CD14-positive monocyte (primary cell): ENCODE results near the gene SUN3. TPM values are rescaled to one million over a fixed set of nuclear protein-coding genes. Genes with fewer than 3 reads are reported as not detected.

ENCODE experiments used
- DNase-seq, 3 donors: peaks; one replicate each; pipeline ENCODE4 v3.0.0-alpha.2; 2011 to 2022
- H2AFZ ChIP-seq: 2 replicates; pipeline ENCODE4 v1.6.0; 2012; ENCODE audit warnings: mild to moderate bottlenecking, low read depth, low read length, inconsistent platforms; ENCODE audit not compliant: insufficient read depth, poor library complexity, severe bottlenecking
- H3K27ac ChIP-seq, 2 donors: 1 replicate in 1 of 2; 2 replicates in 1 of 2; pipeline ENCODE4 v1.5.1; 2012 to 2013; ENCODE audit warnings: low read length in 2 of 2, control low read depth in 1 of 2, inconsistent platforms in 1 of 2, low read depth in 1 of 2, mild to moderate bottlenecking in 1 of 2
- H3K27me3 ChIP-seq, 2 donors: one replicate each; pipeline versions ENCODE4 v1.6.0 to v1.6.1; 2011 to 2013; ENCODE audit warnings: low read length in 2 of 2; ENCODE audit not compliant: control insufficient read depth in 2 of 2, insufficient read depth in 2 of 2
- H3K36me3 ChIP-seq, 2 donors: replicated peaks in 1 of 2; 1 replicate in 1 of 2; 2 replicates in 1 of 2; pipeline versions ENCODE4 v1.5.1 to v1.6.1; 2012 to 2013; ENCODE audit warnings: low read length in 2 of 2, control low read depth in 1 of 2, inconsistent platforms in 1 of 2, mild to moderate bottlenecking in 1 of 2; ENCODE audit not compliant: insufficient read depth in 2 of 2, control insufficient read depth in 1 of 2
- H3K4me1 ChIP-seq, 2 donors: 1 replicate in 1 of 2; 2 replicates in 1 of 2; pipeline versions ENCODE4 v1.5.1 to v1.6.1; 2012 to 2013; ENCODE audit warnings: low read length in 2 of 2, control low read depth in 1 of 2, inconsistent platforms in 1 of 2, mild to moderate bottlenecking in 1 of 2, moderate library complexity in 1 of 2; ENCODE audit not compliant: insufficient read depth in 2 of 2, control insufficient read depth in 1 of 2
- H3K4me2 ChIP-seq: replicated peaks from 2 replicates; pipeline ENCODE3; 2012; ENCODE audit warnings: low read length, moderate library complexity, mild to moderate bottlenecking; ENCODE audit not compliant: poor library complexity, severe bottlenecking; ENCODE audit errors: extremely low read depth
- H3K4me3 ChIP-seq, 3 experiments: fragments of 200-600 bp in 1 of 3; sonication (generic) in 1 of 3; replicated peaks in 1 of 3; 1 replicate in 2 of 3; 2 replicates in 1 of 3; pipeline ENCODE4 v1.5.1; 2011 to 2013; ENCODE audit warnings: low read length in 3 of 3, mild to moderate bottlenecking in 3 of 3, control low read depth in 2 of 3, low read depth in 2 of 3, inconsistent platforms in 1 of 3, moderate library complexity in 1 of 3
- H3K79me2 ChIP-seq: 2 replicates; pipeline ENCODE4 v1.6.0; 2012; ENCODE audit warnings: mild to moderate bottlenecking, control low read depth, inconsistent platforms, low read length, moderate library complexity; ENCODE audit not compliant: insufficient read depth
- H3K9ac ChIP-seq: 2 replicates; pipeline ENCODE4 v1.6.0; 2017; ENCODE audit warnings: low read length, mild to moderate bottlenecking; ENCODE audit not compliant: insufficient read depth, poor library complexity, severe bottlenecking
- H3K9me3 ChIP-seq, 2 donors: replicated peaks in 1 of 2; 1 replicate in 1 of 2; 2 replicates in 1 of 2; pipeline versions ENCODE4 v1.5.1 to v1.6.1; 2012 to 2013; ENCODE audit warnings: low read length in 2 of 2, control low read depth in 1 of 2; ENCODE audit not compliant: control insufficient read depth in 1 of 2, insufficient read depth in 1 of 2
- H4K20me1 ChIP-seq: 2 replicates; pipeline ENCODE4 v1.6.0; 2012; ENCODE audit warnings: mild to moderate bottlenecking, low read length, control low read depth, moderate library complexity; ENCODE audit not compliant: insufficient read depth
- H3K27ac Mint-ChIP-seq, 7 donors: one replicate each; pipeline ENCODE4 v1.8.0; 2020; ENCODE audit warnings: mild to moderate bottlenecking in 7 of 7, mixed read lengths in 7 of 7, moderate library complexity in 6 of 7, inconsistent platforms in 2 of 7
- H3K27me3 Mint-ChIP-seq, 3 donors: one replicate each; pipeline ENCODE4 v1.8.0; 2021 to 2022; ENCODE audit warnings: low read depth in 3 of 3, mild to moderate bottlenecking in 3 of 3, mixed read lengths in 3 of 3, moderate library complexity in 3 of 3, inconsistent platforms in 1 of 3
- H3K36me3 Mint-ChIP-seq, 2 donors: one replicate each; pipeline ENCODE4 v1.8.0; 2020; ENCODE audit warnings: mixed read lengths in 2 of 2, inconsistent platforms in 1 of 2, mild to moderate bottlenecking in 1 of 2
- H3K4me1 Mint-ChIP-seq: one replicate; pipeline ENCODE4 v1.8.0; 2020; ENCODE audit warnings: mild to moderate bottlenecking, mixed read lengths
- H3K4me3 Mint-ChIP-seq, 2 donors: one replicate each; pipeline ENCODE4 v1.8.0; 2020; ENCODE audit warnings: mild to moderate bottlenecking in 2 of 2, mixed read lengths in 2 of 2, moderate library complexity in 1 of 2
- H3K9me3 Mint-ChIP-seq, 7 donors: one replicate each; pipeline ENCODE4 v1.8.0; 2020 to 2022; ENCODE audit warnings: mixed read lengths in 7 of 7, mild to moderate bottlenecking in 6 of 7, moderate library complexity in 6 of 7, inconsistent platforms in 2 of 7
- WGBS: methylation state at CpG from one replicate; pipeline ENCODE4 v1.1.5; 2013; ENCODE audit warnings: missing lambda C conversion rate; ENCODE audit not compliant: insufficient coverage; 5-methylcytosine and 5-hydroxymethylcytosine counted together
- intact Hi-C, 2 donors: fragments of 100-400 bp; cut with micrococcal nuclease; formaldehyde crosslinking; loops; one replicate each; pipeline versions ENCODE4 v1.15.0 to v1.15.1; 2023
- polyA plus RNA-seq, 3 donors: library from polyadenylated mRNA; depleted of rRNA in 1 of 3; unstranded in 2 of 3; stranded (reverse) in 1 of 3; fragments of 300-500 nt in 2 of 3; fragments of >200 nt in 1 of 3; fragmentation: Illumina TruSeq in 2 of 3; gene quantifications; 1 replicate in 2 of 3; 2 replicates in 1 of 3; pipeline ENCODE4 v1.2.3, GENCODE V29; 2012 to 2021
- TF ChIP-seq, protein P1 (sequence below): fragments of 200-600 bp; IDR thresholded peaks from one replicate; pipeline ENCODE4 v1.8.0; 2022; ENCODE audit warnings: antibody characterized with exemption, mild to moderate bottlenecking

SUN3 gene
- polyA plus RNA-seq, 3 donors: not detected

DNA sequence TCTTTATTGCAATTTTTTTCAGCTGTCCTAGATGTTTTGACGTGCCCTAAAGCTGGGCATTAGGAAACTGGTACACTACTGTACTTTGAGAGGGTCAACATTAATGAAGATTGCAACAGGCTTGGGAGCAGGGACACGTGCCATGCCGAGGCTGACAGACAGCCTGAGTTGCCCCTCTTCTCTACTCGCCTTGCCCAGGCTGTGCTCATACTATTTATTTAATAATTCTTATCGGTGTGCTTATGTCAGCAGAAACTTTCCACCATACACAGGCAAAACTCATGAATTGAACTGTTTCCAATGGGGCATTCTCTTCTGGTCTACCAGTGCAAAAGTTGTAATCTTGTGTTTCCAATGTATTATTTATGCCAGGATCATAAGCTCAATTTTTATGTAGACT, 30.8 kb upstream of the SUN3 start:
- no peak overlapping the region for H3K4me3 Mint-ChIP-seq
- no peaks in the 10 kb centered on the region for H3K9me3 ChIP-seq
- H3K79me2 ChIP-seq: no peaks in the 10 kb centered on the region
- H3K36me3 ChIP-seq: no peaks in the 10 kb centered on the region
- H3K27ac ChIP-seq: no peak overlapping the region
- intact Hi-C loops: no loop called here
- no peak overlapping the region for H2AFZ ChIP-seq
- H3K4me3 ChIP-seq: no peak overlapping the region
- H3K27me3 Mint-ChIP-seq: peaks cover 0 to 1% (median 0%) of the 10 kb centered on the region in 3 donors
- H3K27ac Mint-ChIP-seq: no peak overlapping the region
- no peak overlapping the region for H3K4me2 ChIP-seq
- no peak for DNase-seq
- H3K4me1 Mint-ChIP-seq: peaks cover 14% of the 10 kb centered on the region
- 86% methylated on average over 1 of the region's 5 CpGs for WGBS
- TF ChIP-seq, protein P1, sequence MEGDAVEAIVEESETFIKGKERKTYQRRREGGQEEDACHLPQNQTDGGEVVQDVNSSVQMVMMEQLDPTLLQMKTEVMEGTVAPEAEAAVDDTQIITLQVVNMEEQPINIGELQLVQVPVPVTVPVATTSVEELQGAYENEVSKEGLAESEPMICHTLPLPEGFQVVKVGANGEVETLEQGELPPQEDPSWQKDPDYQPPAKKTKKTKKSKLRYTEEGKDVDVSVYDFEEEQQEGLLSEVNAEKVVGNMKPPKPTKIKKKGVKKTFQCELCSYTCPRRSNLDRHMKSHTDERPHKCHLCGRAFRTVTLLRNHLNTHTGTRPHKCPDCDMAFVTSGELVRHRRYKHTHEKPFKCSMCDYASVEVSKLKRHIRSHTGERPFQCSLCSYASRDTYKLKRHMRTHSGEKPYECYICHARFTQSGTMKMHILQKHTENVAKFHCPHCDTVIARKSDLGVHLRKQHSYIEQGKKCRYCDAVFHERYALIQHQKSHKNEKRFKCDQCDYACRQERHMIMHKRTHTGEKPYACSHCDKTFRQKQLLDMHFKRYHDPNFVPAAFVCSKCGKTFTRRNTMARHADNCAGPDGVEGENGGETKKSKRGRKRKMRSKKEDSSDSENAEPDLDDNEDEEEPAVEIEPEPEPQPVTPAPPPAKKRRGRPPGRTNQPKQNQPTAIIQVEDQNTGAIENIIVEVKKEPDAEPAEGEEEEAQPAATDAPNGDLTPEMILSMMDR: no peak
- H3K9ac ChIP-seq: no peak overlapping the region
- peaks cover 9 to 12% of the 10 kb centered on the region in 2 donors for H3K4me1 ChIP-seq
- no peaks in the 10 kb centered on the region for H4K20me1 ChIP-seq
- no peaks in the 10 kb centered on the region for H3K27me3 ChIP-seq
- peaks cover 8 to 23% (median 14%) of the 10 kb centered on the region in 7 donors for H3K9me3 Mint-ChIP-seq
- H3K36me3 Mint-ChIP-seq: peaks cover 2 to 4% of the 10 kb centered on the region in 2 donors

DNA sequence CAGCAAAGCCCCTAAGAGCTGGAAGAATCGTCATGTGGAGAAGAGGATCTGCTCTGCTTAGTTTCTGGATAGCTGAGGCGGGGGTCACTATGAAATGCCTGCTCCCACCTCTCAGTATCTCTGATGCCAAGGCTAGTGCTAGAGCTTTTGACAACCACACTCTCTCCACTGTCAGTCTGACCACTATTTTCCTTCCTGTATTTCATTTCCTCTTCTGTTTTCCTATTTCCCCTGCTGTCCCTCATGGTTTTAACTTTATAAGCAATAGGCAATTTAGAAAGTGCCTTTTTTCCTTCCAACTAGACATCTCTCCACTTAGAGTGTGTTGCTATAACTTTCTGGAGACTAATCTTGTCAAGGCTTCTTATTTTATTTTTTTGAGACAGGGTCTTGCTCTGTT, 30.1 kb upstream of the SUN3 start:
- peaks cover 0 to 1% (median 0%) of the 10 kb centered on the region in 3 donors for H3K27me3 Mint-ChIP-seq
- H3K36me3 Mint-ChIP-seq: peaks cover 2 to 3% of the 10 kb centered on the region in 2 donors
- H3K4me3 Mint-ChIP-seq: peak overlapping the region in 1 of 2 donors; percentile 21
- Histone ChIP-seq H3K27ac (no peak overlapping the region), H3K79me2 (no peaks in the 10 kb centered on the region), H3K4me2 (peak overlapping the region; percentile 27), H3K4me3 (no peak overlapping the region), H3K9ac (no peak overlapping the region), H3K27me3 (no peaks in the 10 kb centered on the region), H3K9me3 (no peaks in the 10 kb centered on the region), H3K4me1 (peaks cover 9 to 12% of the 10 kb centered on the region in 2 donors), H4K20me1 (no peaks in the 10 kb centered on the region), H3K36me3 (no peaks in the 10 kb centered on the region), H2AFZ (no peak overlapping the region)
- peak overlapping the region in 4 of 7 donors; percentile 35 to 78 (median 61) for H3K27ac Mint-ChIP-seq
- peaks cover 7 to 21% (median 12%) of the 10 kb centered on the region in 7 donors for H3K9me3 Mint-ChIP-seq
- peak; percentile 23 to 55 (median 24) for DNase-seq
- peaks cover 14% of the 10 kb centered on the region for H3K4me1 Mint-ChIP-seq
- intact Hi-C loops: no loop called here
- WGBS: 67% methylated on average over 1 of the region's 2 CpGs
- TF ChIP-seq, protein P1: no peak
